Mucosa of stomach (tissue), 1 donor: ENCODE measurements around the gene LNPEP.

Experiments used
- H3K27me3 ChIP-seq: one replicate; pipeline ENCODE4 v1.7.0; 2013; ENCODE audit warnings: mild to moderate bottlenecking, low read length; ENCODE audit not compliant: control insufficient read depth, insufficient read depth
- H3K36me3 ChIP-seq: one replicate; pipeline ENCODE4 v1.7.0; 2013; ENCODE audit warnings: low read length; ENCODE audit not compliant: control insufficient read depth, insufficient read depth
- H3K4me1 ChIP-seq: one replicate; pipeline ENCODE4 v1.7.0; 2013; ENCODE audit warnings: mild to moderate bottlenecking, low read length; ENCODE audit not compliant: control insufficient read depth, insufficient read depth
- H3K4me3 ChIP-seq: one replicate; pipeline ENCODE4 v1.7.0; 2013; ENCODE audit warnings: low read length
- H3K9ac ChIP-seq: one replicate; pipeline ENCODE4 v1.7.0; 2013; ENCODE audit warnings: mild to moderate bottlenecking, low read length, moderate library complexity
- H3K9me3 ChIP-seq: one replicate; pipeline ENCODE4 v1.7.0; 2013; ENCODE audit warnings: mild to moderate bottlenecking, low read length, moderate library complexity; ENCODE audit not compliant: control insufficient read depth
- donor health status: Pancreatic carcinoma.

LNPEP gene

GRCh38 chr5:96995419-96995818 is 59.5 kb downstream of the LNPEP start:
- Histone ChIP-seq H3K9ac (no peak overlapping the region), H3K4me3 (no peak overlapping the region), H3K27me3 (no peaks in the 10 kb centered on the region), H3K9me3 (no peaks in the 10 kb centered on the region), H3K36me3 (no peaks in the 10 kb centered on the region), H3K4me1 (no peaks in the 10 kb centered on the region)

DNA sequence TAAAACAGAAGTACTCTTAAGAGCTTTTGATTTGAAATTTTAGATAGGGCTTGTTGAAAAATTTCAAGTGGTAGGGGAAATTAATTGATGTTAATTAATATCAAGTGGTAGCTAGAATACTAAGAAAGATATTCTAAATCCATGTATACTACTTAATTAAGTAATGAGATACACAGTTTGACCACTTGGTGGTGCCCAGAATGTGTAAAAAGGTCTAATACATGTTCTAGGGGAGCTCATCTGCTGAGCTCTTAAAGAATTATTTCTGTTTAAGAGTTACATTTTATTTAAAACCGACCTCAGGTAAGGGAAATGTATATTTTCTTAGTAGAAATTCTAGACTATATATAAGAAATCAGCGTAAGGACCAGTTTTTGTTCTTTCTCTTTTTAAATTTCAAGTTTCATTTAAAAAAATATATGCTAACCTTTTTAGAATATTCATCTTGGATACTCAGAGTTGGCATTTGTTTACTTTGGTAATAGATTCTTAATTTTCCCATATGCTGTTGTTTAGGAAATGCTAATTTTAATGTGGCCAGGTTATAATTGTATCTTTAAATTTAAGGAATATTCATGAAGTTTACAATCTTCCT is 61.5 kb downstream of the LNPEP start:
- no peaks in the 10 kb centered on the region for H3K27me3 ChIP-seq
- no peak overlapping the region for H3K9ac ChIP-seq
- H3K4me1 ChIP-seq: no peaks in the 10 kb centered on the region
- no peaks in the 10 kb centered on the region for H3K9me3 ChIP-seq
- no peak overlapping the region for H3K4me3 ChIP-seq
- no peaks in the 10 kb centered on the region for H3K36me3 ChIP-seq

GRCh38 chr5:96999856-97000255 is 64.0 kb downstream of the LNPEP start:
- Histone ChIP-seq H3K9ac (no peak overlapping the region), H3K4me1 (no peaks in the 10 kb centered on the region), H3K36me3 (no peaks in the 10 kb centered on the region), H3K4me3 (no peak overlapping the region), H3K27me3 (no peaks in the 10 kb centered on the region), H3K9me3 (no peaks in the 10 kb centered on the region)

- no peak overlapping the region for H3K9ac ChIP-seq
- no peaks in the 10 kb centered on the region for H3K36me3 ChIP-seq
- no peak overlapping the region for H3K4me3 ChIP-seq
- no peaks in the 10 kb centered on the region for H3K27me3 ChIP-seq
- no peaks in the 10 kb centered on the region for H3K4me1 ChIP-seq
- no peaks in the 10 kb centered on the region for H3K9me3 ChIP-seq
Measured at GRCh38 chr5:97000391-97000790, 64.5 kb downstream of the LNPEP start.

DNA sequence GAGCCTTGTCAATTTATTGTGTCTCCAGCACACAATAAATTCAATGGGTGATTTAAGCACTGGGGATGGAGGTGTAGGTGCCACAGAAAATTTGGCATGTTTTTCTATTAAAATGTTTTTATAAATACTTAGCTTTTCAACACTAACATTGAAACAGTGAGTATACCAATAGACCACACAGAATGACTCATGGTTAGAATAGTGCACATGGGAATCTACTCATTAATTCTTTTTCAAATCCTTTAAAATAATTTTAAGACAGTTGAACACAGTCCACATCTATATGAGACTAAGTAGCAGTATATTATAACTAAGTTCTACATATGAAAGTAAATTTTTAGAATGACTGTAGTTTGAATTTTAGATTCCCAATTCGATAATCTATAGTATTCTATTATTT is 67.1 kb downstream of the LNPEP start:
- Histone ChIP-seq H3K9ac (no peak overlapping the region), H3K36me3 (no peaks in the 10 kb centered on the region), H3K27me3 (no peaks in the 10 kb centered on the region), H3K4me3 (no peak overlapping the region), H3K4me1 (no peaks in the 10 kb centered on the region), H3K9me3 (no peaks in the 10 kb centered on the region)

DNA sequence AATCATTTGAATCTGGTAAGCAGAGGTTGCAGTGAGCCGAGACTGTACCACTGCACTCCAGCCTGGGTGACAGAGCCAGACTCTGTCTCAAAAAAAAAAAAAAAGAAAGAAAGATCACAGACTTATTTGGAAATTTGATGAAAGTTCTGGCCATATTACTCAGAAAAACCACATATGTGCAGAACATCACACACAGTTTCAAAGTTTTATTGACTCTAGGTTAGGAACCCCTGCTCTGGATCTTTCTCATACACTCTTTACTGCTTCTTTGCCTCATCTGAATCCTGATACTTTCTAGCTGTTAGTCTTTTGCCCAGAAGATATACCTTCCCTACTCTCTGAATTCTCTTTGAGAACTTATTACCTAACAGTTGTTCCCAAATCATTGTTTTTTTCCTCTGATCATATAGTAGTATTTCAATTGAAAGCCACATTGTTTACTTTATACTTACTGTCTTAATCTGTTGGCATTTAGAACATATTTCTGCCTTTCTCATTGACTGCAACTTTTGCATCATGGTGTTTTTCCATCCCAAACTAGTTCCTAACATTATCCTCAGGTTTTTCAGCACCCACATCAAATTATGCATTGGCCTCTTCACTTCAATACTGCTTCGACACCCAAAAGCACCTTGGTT is 68.7 kb downstream of the LNPEP start:
- Histone ChIP-seq H3K4me1 (no peaks in the 10 kb centered on the region), H3K9me3 (no peaks in the 10 kb centered on the region), H3K27me3 (no peaks in the 10 kb centered on the region), H3K36me3 (no peaks in the 10 kb centered on the region), H3K4me3 (no peak overlapping the region), H3K9ac (no peak overlapping the region)

GRCh38 chr5:97006454-97007060 is 70.7 kb downstream of the LNPEP start:
- no peak overlapping the region for H3K4me3 ChIP-seq
- H3K9ac ChIP-seq: no peak overlapping the region
- no peaks in the 10 kb centered on the region for H3K4me1 ChIP-seq
- no peaks in the 10 kb centered on the region for H3K9me3 ChIP-seq
- no peaks in the 10 kb centered on the region for H3K27me3 ChIP-seq
- no peaks in the 10 kb centered on the region for H3K36me3 ChIP-seq

DNA sequence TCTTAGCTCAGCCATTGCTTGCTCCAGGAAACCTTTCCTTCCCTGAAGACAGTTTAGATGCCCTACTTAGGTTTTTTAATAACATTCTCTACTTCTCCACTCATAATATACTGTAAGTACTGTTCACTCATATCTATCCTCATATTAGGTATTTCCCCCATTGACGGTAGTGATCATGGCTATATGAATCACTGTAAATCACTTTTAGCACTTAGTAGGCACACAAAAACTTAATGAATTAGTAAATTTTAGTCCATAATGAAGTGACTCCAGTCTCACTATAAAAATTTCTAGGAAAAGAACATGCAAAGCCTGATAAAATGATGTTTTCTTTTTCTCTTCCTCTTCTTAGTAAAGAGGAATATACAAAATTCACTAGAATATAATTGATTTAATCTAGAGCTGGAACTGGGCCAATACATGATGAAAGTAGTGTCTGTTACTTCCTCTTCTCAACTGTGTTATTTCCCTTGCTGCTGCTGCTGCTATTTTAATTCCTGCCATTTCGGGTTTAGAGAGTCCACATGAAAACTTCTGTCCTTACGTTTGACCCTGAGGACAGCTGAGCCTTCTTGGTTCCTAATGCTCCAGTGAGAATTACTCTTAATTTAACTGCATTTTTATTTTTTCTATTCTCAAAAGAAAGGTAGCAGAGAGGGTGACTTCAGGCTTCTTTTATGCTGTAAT is 73.5 kb downstream of the LNPEP start:
- Histone ChIP-seq H3K36me3 (peaks cover 4% of the 10 kb centered on the region), H3K4me1 (no peaks in the 10 kb centered on the region), H3K9ac (no peak overlapping the region), H3K9me3 (no peaks in the 10 kb centered on the region), H3K27me3 (no peaks in the 10 kb centered on the region), H3K4me3 (no peak overlapping the region)

- Histone ChIP-seq H3K4me1 (no peaks in the 10 kb centered on the region), H3K27me3 (no peaks in the 10 kb centered on the region), H3K9me3 (no peaks in the 10 kb centered on the region), H3K4me3 (no peak overlapping the region), H3K9ac (no peak overlapping the region), H3K36me3 (peaks cover 4% of the 10 kb centered on the region)
Measured at GRCh38 chr5:97009921-97010320, 74.0 kb downstream of the LNPEP start.

DNA sequence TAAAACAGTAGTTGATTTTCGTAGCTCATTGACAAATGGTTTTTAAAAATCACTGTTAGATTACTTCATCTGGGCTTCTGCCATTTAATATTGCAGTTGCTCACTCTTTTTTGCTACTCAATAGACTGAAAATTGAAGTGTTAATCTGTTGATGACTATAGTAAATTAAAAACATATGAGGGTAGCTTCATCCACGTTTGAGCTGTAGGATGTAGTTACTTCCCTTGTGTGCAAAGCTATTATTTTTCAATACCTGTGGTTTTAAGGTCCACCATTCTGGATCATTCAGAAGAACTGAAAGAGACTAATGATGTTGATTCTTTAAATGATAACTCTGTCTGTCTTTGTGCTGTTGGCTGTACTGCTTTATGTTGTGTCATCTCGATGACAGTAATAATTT is 74.7 kb downstream of the LNPEP start:
- Histone ChIP-seq H3K4me3 (no peak overlapping the region), H3K4me1 (no peaks in the 10 kb centered on the region), H3K9me3 (no peaks in the 10 kb centered on the region), H3K9ac (no peak overlapping the region), H3K36me3 (peaks cover 4% of the 10 kb centered on the region), H3K27me3 (no peaks in the 10 kb centered on the region)

DNA sequence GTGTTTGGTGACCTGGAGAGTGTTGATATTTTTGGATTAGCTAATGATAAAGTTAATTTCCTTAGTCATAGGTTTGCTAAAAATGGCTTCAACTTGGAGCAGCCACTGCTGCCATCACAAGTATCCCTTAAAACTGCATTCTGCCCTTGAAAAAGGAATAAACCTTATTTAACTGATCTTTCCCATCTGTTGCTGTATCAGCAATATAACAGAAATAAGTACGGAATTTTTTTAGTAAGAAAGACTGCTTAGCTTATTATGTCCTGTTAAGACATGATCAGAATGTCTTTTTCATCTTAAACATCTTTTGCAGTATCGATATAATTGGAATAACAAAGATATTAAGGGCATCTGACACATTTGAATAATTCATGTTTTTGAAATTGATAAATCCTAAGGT is 75.7 kb downstream of the LNPEP start:
- no peak overlapping the region for H3K4me3 ChIP-seq
- no peaks in the 10 kb centered on the region for H3K27me3 ChIP-seq
- H3K36me3 ChIP-seq: peaks cover 4% of the 10 kb centered on the region
- H3K9me3 ChIP-seq: no peaks in the 10 kb centered on the region
- no peak overlapping the region for H3K9ac ChIP-seq
- no peaks in the 10 kb centered on the region for H3K4me1 ChIP-seq

- no peaks in the 10 kb centered on the region for H3K36me3 ChIP-seq
- no peaks in the 10 kb centered on the region for H3K27me3 ChIP-seq
- H3K4me3 ChIP-seq: no peak overlapping the region
- H3K9ac ChIP-seq: no peak overlapping the region
- no peaks in the 10 kb centered on the region for H3K9me3 ChIP-seq
- H3K4me1 ChIP-seq: no peaks in the 10 kb centered on the region
Measured at GRCh38 chr5:97019435-97020117, 83.7 kb downstream of the LNPEP start.
